Neural progenitor cell (in vitro differentiated cells): ENCODE results near the gene POM121L2. TPM values are rescaled to one million over a fixed set of nuclear protein-coding genes. Genes with fewer than 3 reads are reported as not detected.

Experiments used
- DNase-seq: peaks from one replicate; pipeline ENCODE4 v3.0.0-alpha.2; 2016; ENCODE audit warnings: low spot score
- H2AFZ ChIP-seq: fragments of 200-600 bp; sonication (generic); replicated peaks from 2 replicates; pipeline ENCODE4 v1.6.1; 2016; ENCODE audit warnings: antibody characterized with exemption
- H3F3A ChIP-seq: fragments of 200-600 bp; sonication (generic); 2 replicates; pipeline ENCODE4 v1.6.1; 2016; ENCODE audit warnings: antibody characterized with exemption, low read depth
- H3K27ac ChIP-seq: fragments of 200-600 bp; sonication (generic); 2 replicates; pipeline ENCODE4 v1.5.1; 2016; ENCODE audit warnings: mild to moderate bottlenecking
- H3K27me3 ChIP-seq: fragments of 200-600 bp; sonication (generic); 2 replicates; pipeline ENCODE4 v1.6.1; 2016; ENCODE audit warnings: mild to moderate bottlenecking, moderate library complexity
- H3K36me3 ChIP-seq: fragments of 200-600 bp; sonication (generic); 2 replicates; pipeline ENCODE4 v1.5.1; 2016
- H3K4me1 ChIP-seq: fragments of 200-600 bp; sonication (generic); 2 replicates; pipeline ENCODE4 v1.6.1; 2016; ENCODE audit warnings: mixed run types
- H3K4me2 ChIP-seq: fragments of 200-600 bp; sonication (generic); 2 replicates; pipeline ENCODE4 v1.6.1; 2016
- H3K4me3 ChIP-seq: fragments of 200-600 bp; sonication (generic); 2 replicates; pipeline ENCODE4 v1.5.1; 2016
- H3K79me2 ChIP-seq: fragments of 200-600 bp; sonication (generic); 2 replicates; pipeline ENCODE4 v1.6.1; 2016; ENCODE audit warnings: low read depth
- H3K9ac ChIP-seq: fragments of 200-600 bp; sonication (generic); 2 replicates; pipeline ENCODE4 v1.6.1; 2016
- H3K9me3 ChIP-seq: fragments of 200-600 bp; sonication (generic); 2 replicates; pipeline ENCODE4 v1.5.1; 2016; ENCODE audit warnings: low read depth
- H4K20me1 ChIP-seq: fragments of 200-600 bp; sonication (generic); 2 replicates; pipeline ENCODE4 v1.6.1; 2016; ENCODE audit warnings: low read depth
- H3K27ac Mint-ChIP-seq: 3 replicates; pipeline ENCODE4 v1.8.0; 2021; ENCODE audit warnings: mixed read lengths
- H3K27me3 Mint-ChIP-seq: 2 replicates; pipeline ENCODE4 v1.8.0; 2022; ENCODE audit warnings: low read depth, mild to moderate bottlenecking, inconsistent platforms, moderate library complexity, mixed read lengths; ENCODE audit not compliant: insufficient read depth
- H3K36me3 Mint-ChIP-seq: 3 replicates; pipeline ENCODE4 v1.8.0; 2021; ENCODE audit warnings: mixed read lengths
- H3K4me1 Mint-ChIP-seq: 3 replicates; pipeline ENCODE4 v1.8.0; 2021; ENCODE audit warnings: mixed read lengths
- H3K4me3 Mint-ChIP-seq: 3 replicates; pipeline ENCODE4 v1.8.0; 2021; ENCODE audit warnings: mild to moderate bottlenecking, moderate library complexity, mixed read lengths
- H3K9me3 Mint-ChIP-seq: 3 replicates; pipeline ENCODE4 v1.8.0; 2020; ENCODE audit warnings: mixed read lengths
- EZH2 ChIP-seq: fragments of 200-600 bp; sonication (generic); IDR thresholded peaks from 2 replicates; pipeline ENCODE4 v1.6.1; 2017; ENCODE audit warnings: antibody characterized with exemption, mild to moderate bottlenecking, moderate library complexity
- EZH2phosphoT487 ChIP-seq: fragments of 200-600 bp; sonication (generic); IDR thresholded peaks from 2 replicates; pipeline ENCODE4 v1.6.1; 2017; ENCODE audit warnings: antibody characterized with exemption
- total RNA-seq: library from RNA; depleted of rRNA; stranded (reverse); fragments of >200 nt; gene quantifications from 2 replicates; pipeline ENCODE4 v1.2.3, GENCODE V29; 2015; ENCODE audit warnings: low replicate concordance
- TF ChIP-seq, protein P1 (sequence below): fragments of 200-600 bp; sonication (generic); IDR thresholded peaks from 2 replicates; pipeline ENCODE4 v1.5.1; 2017; ENCODE audit warnings: antibody characterized with exemption, mild to moderate bottlenecking

POM121L2 gene
- total RNA-seq, 1 donor from 2014 or later = not detected

DNA sequence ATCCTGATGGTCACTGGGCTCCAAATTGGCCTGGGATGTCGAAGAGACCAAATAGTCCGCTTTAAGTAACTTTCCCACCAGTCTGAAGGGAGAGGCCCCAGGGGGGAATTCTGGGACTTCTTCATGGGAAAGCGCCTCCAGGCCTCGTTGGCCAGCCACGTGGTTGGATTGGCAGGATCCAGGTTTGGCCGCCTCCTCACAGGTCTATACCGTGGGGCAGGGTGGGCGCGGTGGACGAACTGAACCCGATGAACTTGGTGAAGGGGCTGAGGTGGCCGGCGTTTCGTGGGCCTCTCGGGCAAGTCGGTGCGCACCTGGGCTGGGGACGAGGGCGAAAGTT lies 297 bp downstream of the POM121L2 start:
- Histone ChIP-seq H3K36me3 (no peaks in the 10 kb centered on the region), H3K9ac (no peak overlapping the region), H3K4me1 (peaks cover 3% of the 10 kb centered on the region), H3K4me2 (peak overlapping the region; percentile 85), H3K4me3 (peak overlapping the region; percentile 71), H3K27ac (no peak overlapping the region), H3K9me3 (no peaks in the 10 kb centered on the region), H4K20me1 (no peaks in the 10 kb centered on the region), H2AFZ (peak overlapping the region; percentile 98), H3F3A (no peaks in the 10 kb centered on the region), H3K79me2 (no peaks in the 10 kb centered on the region), H3K27me3 (peaks cover 89% of the 10 kb centered on the region)
- peak overlapping the region; percentile 93 for H3K4me3 Mint-ChIP-seq
- no peak overlapping the region for H3K27ac Mint-ChIP-seq
- peak; percentile 7 for DNase-seq
- peaks cover 14% of the 10 kb centered on the region for H3K9me3 Mint-ChIP-seq
- peaks cover 6% of the 10 kb centered on the region for H3K4me1 Mint-ChIP-seq
- H3K36me3 Mint-ChIP-seq = no peaks in the 10 kb centered on the region
- peaks cover 26% of the 10 kb centered on the region for H3K27me3 Mint-ChIP-seq
- TF ChIP-seq, protein P1, sequence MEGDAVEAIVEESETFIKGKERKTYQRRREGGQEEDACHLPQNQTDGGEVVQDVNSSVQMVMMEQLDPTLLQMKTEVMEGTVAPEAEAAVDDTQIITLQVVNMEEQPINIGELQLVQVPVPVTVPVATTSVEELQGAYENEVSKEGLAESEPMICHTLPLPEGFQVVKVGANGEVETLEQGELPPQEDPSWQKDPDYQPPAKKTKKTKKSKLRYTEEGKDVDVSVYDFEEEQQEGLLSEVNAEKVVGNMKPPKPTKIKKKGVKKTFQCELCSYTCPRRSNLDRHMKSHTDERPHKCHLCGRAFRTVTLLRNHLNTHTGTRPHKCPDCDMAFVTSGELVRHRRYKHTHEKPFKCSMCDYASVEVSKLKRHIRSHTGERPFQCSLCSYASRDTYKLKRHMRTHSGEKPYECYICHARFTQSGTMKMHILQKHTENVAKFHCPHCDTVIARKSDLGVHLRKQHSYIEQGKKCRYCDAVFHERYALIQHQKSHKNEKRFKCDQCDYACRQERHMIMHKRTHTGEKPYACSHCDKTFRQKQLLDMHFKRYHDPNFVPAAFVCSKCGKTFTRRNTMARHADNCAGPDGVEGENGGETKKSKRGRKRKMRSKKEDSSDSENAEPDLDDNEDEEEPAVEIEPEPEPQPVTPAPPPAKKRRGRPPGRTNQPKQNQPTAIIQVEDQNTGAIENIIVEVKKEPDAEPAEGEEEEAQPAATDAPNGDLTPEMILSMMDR = no peak
- TF ChIP-seq EZH2 (no peak), EZH2phosphoT487 (no peak)

DNA sequence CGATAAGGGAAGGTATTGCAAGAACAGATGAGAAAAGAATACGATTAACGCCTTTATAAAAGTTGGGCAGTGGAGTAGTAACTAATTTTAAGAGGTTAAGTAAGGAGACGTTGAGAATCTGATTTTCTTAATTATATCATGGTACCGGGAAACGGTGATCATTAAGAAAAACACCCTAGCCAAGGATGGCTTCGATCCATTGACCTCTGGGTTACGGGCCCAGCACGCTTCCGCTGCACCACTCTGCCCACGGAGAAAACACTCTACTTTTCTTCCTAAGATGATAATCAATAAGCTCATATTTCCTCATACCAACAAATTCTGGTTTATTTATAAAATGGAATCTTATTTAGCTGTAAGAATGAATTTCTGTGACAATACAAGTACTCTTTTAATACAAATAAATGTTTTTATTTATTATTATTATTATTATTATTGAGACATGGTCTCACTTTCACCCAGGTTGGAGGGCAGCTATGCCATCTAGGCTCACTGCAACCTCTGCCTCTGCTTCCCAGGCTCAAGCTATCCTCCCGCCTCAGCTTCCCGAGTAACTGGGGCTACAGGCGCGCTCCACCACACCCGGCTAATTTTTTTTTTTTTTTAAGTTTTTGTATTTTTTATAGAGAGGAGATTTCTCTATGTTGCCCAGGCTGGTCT lies 8.3 kb downstream of the POM121L2 start:
- Histone ChIP-seq H2AFZ (no peak overlapping the region), H3K27ac (no peak overlapping the region), H3K9ac (no peak overlapping the region), H3K4me3 (no peak overlapping the region), H3K4me2 (no peak overlapping the region), H3K9me3 (no peaks in the 10 kb centered on the region), H3K4me1 (no peaks in the 10 kb centered on the region), H3K36me3 (no peaks in the 10 kb centered on the region), H3K79me2 (no peaks in the 10 kb centered on the region), H3K27me3 (peaks cover 48% of the 10 kb centered on the region), H4K20me1 (no peaks in the 10 kb centered on the region), H3F3A (no peaks in the 10 kb centered on the region)
- H3K27me3 Mint-ChIP-seq = peaks cover 15% of the 10 kb centered on the region
- DNase-seq = no peak
- H3K36me3 Mint-ChIP-seq = no peaks in the 10 kb centered on the region
- no peaks in the 10 kb centered on the region for H3K9me3 Mint-ChIP-seq
- no peaks in the 10 kb centered on the region for H3K4me1 Mint-ChIP-seq
- peak overlapping the region; percentile 54 for H3K4me3 Mint-ChIP-seq
- no peak overlapping the region for H3K27ac Mint-ChIP-seq
- TF ChIP-seq EZH2phosphoT487 (no peak), EZH2 (no peak)
- TF ChIP-seq, protein P1 = no peak

DNA sequence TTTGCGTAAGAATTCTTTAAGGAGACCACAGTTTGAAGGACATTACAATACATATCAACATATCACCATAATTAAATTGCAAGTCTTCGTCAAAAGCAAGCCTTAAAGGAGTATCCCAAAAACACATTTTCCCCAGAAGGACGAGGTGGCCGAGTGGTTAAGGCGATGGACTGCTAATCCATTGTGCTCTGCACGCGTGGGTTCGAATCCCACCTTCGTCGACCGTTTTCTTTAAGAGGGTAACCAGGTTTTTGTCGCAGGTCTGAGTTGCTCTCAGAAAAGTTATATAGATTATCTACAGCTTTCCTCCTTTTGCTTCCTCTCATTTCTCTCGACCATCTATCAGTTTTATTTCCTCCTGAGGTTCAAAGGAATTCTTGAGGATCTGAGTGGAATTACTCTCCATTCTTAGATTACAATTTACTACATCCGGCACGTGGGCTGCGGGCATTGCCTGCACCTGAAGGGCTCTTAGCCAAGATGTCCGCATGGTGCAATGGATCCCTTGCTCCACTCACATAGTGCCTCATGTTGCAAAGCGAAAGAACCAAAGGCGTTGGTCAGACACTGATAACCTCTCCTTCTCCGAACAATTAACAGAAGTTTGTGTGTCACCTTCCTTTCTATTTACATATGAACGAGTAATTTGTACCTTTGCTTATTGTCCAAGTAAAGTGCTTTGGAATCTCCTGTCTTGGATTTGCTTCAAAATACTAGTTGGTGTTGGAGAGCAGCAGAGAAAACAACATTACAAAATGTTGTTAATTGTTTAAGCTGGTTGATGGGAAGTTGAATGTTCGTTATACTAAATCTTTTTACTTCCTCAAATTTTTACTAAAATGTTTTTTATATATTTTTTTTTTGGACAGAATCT lies 14.0 kb downstream of the POM121L2 start:
- peaks cover 34% of the 10 kb centered on the region for H3K4me1 Mint-ChIP-seq
- H3K4me3 Mint-ChIP-seq = peak overlapping the region; percentile 92
- Histone ChIP-seq H3K4me2 (peak overlapping the region; percentile 95), H3K4me3 (peak overlapping the region; percentile 66), H3K27me3 (peaks cover 55% of the 10 kb centered on the region), H4K20me1 (peaks cover 19% of the 10 kb centered on the region), H2AFZ (peak overlapping the region; percentile 56), H3K27ac (no peak overlapping the region), H3K9me3 (no peaks in the 10 kb centered on the region), H3K36me3 (no peaks in the 10 kb centered on the region), H3K9ac (no peak overlapping the region), H3K79me2 (no peaks in the 10 kb centered on the region), H3K4me1 (peaks cover 12% of the 10 kb centered on the region), H3F3A (peaks cover 27% of the 10 kb centered on the region)
- TF ChIP-seq EZH2phosphoT487 = no peak
- TF ChIP-seq, protein P1 = no peak
- peak; percentile 4 for TF ChIP-seq EZH2
- H3K27me3 Mint-ChIP-seq = peaks cover 46% of the 10 kb centered on the region
- peak overlapping the region; percentile 1 for H3K27ac Mint-ChIP-seq
- DNase-seq = peak; percentile 68
- peaks cover 2% of the 10 kb centered on the region for H3K36me3 Mint-ChIP-seq
- H3K9me3 Mint-ChIP-seq = peaks cover 12% of the 10 kb centered on the region
